ENCODE results near the gene ADARB2.
"Not testable (repeated sequence)": the region's sequence is repeated elsewhere in the genome, so short reads cannot be mapped to it uniquely, and the experiment has no call there.

ADARB2 gene

DNA sequence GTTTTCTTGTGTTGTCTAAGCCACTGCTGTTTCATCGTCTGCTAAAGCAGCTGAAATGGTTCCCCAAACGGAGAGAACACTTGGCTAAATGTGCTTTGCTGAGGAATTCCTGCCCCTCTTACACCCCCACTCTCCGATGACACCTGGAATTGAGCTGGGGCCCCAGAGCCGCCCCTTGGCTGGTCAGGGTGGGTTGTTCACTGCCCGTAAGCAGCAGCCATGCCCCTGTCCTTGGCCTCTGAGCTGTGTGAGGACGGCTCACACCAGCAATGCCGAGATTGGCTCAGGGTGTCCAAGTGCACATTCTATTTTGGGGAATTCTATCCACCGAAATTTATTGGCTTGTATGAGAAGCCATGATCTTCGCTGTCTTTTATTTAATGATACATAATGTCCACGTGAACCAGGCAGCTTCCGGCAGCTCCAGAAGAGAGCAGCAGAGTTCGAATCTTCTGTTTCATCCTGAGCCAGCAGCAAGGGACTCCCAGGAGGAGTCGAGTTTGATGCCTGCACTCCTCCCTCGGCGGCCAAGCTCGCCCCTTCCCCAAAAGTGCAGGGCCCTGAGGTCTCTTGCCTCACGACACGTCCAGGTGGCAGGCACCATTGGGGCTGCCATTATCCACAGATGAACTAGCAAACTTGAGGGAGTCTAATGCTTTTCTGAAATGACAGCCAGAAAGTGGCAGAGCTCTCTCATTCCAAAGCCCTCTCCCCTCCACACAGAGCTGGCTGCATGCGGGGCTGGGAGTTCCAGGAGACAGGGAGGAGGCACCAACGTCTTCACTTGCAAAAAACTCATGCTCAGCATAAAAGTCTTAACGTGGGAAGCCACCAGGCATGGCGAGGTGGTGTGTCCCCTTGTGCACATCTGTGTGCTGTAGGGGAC lies 567.1 kb downstream of the ADARB2 start:
- DNase-seq (ENCODE audit: low spot score), result no peak

DNA sequence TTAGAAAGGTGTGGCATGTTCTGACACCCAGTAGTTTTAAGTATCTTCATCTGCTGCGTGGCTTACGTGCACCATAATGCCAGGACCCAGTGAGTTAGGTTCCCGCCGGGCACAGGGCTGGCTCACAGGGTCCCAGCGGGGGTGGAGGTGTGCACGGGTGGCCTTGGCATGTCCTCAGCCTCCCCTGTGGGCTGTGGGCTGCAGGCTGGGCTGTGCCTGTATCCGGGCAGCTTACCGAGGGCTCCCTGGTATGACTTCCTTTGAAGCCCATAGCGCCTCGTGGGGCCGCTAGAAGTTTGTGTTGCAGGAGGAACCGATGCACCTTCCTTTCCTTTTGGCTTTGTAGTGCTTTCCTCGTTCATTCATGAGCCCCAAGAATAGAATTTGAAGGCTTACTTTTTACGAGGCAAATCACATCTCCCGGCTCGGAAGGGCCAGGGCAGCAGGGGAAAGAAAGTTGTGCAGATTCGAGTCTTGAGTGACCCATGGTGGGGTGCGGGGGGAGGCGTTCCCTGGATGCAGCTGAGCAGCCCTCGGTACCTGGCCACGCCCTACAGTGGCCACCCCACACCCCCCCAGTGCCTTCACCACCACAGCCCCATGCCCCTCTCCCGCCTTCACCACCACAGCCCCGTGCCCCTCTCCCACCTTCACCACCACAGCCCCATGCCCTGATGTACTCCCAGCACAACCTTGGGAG lies 568.0 kb downstream of the ADARB2 start:
- no peak for DNase-seq (ENCODE audit: low spot score)

GRCh38 chr10:1168763-1169162 lies 568.6 kb downstream of the ADARB2 start:
- DNase-seq (ENCODE audit: low spot score), result no peak

DNA sequence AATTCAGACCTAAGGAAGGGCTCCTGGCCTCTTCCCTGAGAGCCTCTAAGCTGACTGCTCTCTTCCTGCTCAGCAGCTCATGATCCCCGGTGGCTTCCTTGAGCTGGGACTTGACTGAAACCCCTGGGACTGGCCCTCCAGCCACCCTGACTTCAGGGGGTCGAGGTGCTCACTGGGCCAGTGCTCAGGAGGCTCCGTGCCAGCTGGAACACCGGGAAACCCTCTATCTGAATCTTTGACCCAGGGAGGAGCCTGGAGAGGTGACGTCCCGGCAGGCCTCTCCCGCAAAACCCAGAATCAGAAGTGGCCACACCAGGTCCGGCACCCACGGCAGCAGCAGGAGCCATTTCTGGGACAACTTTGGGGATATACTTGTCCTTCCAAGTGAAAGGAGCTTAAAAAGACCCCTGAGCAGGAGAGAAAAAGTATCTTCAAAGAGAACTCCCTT lies 570.5 kb downstream of the ADARB2 start:
- DNase-seq (ENCODE audit: low spot score), result no peak

DNA sequence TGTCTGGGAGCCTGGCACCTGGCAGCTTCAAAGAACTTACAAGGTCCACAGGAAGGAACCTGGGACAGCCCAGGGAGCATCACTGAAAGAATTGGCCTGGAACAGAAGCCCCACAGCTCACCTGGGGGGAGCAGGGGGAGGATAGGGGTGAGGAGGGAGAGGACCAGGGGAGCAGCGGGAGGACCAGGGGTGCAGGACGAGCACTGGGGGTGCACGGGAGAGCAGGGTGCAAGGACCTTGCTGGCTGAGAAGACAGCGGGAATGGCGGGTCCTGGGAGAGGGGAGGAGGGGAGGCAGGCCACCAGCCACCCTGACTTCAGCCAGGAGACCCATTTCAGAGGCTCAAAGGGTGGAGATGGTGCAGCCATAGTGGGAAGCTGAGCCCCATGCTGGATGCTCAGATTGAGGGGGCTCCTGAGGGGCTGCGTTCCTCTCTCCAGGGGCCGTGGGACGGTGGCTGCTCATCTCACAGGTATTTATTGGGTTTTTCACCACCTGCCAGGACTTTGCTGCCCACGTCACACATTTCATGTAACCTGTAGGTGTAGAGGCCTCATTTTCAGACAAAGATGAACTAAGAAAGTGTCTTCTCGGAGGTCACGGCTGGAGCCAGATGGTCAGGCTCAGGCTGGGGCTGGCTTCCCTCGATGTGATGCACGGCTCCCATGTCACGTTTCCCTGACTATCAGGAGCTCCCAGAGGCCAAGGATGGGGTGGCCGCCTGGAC lies 571.1 kb downstream of the ADARB2 start:
- no peak for DNase-seq (ENCODE audit: low spot score)

- no peak for DNase-seq (ENCODE audit: low spot score)
Observed at GRCh38 chr10:1163831-1164230, 573.5 kb downstream of the ADARB2 start.

- no peak for DNase-seq (ENCODE audit: low spot score)
Observed at GRCh38 chr10:1163204-1163660, 574.1 kb downstream of the ADARB2 start.

GRCh38 chr10:1162481-1163203 lies 574.7 kb downstream of the ADARB2 start:
- no peak for DNase-seq (ENCODE audit: low spot score)

DNA sequence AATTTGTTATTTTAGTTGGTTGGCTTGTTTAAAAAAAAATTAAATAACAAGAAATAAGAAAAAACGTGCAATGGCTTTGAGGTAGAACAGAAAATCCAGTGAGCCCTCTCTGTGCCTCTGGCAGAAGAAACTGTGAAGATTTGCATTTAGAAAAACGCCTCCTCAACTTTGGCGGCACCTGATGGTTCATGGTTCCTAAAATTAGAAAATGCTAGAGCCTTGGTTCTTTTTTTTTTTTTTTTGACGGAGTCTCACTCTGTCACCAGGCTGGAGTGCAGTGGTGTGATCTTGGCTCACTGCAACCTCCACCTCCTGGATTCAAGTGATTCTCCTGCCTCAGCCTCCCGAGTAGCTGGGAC lies 576.0 kb downstream of the ADARB2 start:
- DNase-seq (ENCODE audit: low spot score), result not testable (repeated sequence)

DNA sequence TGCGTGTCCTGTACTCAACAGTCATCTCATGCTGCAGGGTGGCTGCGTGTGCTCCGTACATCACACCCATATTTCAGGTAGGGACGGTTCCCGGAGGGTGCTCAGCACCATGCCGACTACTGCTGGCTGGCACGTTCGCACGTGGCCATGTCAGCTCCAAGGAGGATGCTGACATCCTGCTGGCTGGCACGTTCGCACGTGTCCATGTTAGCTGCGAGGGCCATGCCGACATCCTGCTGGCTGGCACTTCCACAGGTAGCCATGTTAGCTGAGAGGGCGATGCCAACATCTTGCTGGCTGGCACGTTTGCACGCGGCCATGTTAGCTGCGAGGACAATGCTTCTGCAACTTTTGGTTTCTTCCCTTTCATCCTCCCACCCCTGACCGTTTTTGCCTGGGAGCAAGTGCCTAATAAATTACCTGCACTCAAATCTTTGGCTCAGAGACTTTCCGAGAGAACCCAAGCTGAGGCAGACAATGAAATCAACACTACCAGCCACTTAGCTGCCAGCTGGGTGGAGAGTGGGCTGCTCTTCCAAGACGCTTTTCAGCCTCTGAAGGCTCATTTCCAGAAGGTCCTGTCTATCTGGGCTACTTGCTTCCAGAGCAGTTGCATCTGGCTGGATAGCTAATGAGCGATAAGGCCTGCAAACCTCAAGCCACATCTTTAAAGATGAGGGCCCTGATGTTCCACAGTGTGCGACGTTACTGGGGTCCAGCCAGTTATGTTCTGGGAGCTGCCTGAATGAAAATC lies 576.6 kb downstream of the ADARB2 start:
- DNase-seq (ENCODE audit: low spot score), result no peak

DNA sequence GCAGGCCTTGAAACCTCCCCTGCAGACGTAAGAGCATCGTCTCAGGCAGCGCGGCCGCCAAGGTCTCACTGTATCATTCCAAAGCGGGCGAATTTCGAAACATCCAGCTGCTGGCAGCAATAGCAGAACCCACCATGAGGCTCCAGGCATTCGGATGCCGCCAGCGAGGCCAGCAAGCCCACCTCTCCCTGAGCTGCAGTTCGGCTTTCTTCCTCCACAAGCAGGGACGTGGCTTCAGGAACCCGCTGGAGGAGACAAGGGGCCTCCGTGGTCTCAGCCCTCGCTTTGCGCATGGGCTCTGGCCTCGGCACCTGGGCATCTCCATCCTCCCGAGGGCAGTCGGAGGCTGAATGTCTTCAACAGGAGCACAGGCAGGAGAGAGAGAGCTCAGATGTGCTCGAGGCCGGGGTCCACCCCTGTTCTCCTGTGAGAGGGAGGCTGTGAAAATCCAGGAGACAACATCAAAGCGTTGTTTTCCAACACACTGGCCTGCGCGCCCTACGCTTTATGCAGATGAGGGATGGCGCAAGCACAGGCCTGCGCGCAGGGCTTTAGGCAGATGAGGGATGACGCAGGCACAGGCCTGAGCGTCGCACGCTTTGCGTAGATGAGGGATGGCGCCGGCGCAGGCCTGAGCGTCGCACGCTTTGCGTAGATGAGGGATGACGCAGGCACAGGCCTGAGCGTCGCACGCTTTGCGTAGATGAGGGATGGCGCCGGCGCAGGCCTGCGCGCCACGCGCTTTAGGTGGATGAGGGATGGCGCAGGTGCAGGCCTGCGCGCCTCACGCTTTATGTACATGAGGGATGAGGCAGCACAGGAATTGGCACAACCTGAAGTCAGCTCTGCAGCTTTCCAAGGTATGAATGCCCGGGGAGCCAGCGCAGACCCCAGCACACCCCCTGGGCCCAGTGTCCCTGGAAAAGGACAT lies 577.9 kb downstream of the ADARB2 start:
- DNase-seq (ENCODE audit: low spot score), result no peak

GRCh38 chr10:1158536-1158935 lies 578.8 kb downstream of the ADARB2 start:
- DNase-seq (ENCODE audit: low spot score), result not testable (repeated sequence)

DNA sequence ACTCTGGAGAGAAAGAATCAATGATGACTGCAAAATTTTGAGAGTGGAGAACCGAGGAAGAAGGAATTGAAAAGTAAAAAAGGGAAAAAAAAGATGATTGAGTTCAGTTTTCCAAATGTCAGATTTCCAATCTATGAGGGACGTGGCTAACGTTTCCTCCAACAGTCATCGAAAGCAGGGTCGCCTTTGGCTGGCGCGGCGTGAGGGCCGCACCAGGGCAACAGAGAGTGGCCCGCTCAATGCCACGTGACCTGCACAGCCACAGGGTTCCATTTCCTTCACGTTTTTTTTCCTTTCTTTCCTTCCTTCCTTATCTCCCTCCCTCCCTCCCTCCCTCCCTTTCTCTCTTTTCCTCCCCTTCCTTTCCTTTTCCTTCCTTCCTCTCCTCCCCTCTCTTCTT lies 579.3 kb downstream of the ADARB2 start:
- DNase-seq (ENCODE audit: low spot score), result no peak

- DNase-seq (ENCODE audit: low spot score), result no peak
Observed at GRCh38 chr10:1157615-1157933, 579.8 kb downstream of the ADARB2 start.

- DNase-seq (ENCODE audit: low spot score), result no peak
Observed at GRCh38 chr10:1156921-1157614, 580.3 kb downstream of the ADARB2 start.

GRCh38 chr10:1156616-1156886 lies 580.8 kb downstream of the ADARB2 start:
- DNase-seq (ENCODE audit: low spot score), result no peak

DNA sequence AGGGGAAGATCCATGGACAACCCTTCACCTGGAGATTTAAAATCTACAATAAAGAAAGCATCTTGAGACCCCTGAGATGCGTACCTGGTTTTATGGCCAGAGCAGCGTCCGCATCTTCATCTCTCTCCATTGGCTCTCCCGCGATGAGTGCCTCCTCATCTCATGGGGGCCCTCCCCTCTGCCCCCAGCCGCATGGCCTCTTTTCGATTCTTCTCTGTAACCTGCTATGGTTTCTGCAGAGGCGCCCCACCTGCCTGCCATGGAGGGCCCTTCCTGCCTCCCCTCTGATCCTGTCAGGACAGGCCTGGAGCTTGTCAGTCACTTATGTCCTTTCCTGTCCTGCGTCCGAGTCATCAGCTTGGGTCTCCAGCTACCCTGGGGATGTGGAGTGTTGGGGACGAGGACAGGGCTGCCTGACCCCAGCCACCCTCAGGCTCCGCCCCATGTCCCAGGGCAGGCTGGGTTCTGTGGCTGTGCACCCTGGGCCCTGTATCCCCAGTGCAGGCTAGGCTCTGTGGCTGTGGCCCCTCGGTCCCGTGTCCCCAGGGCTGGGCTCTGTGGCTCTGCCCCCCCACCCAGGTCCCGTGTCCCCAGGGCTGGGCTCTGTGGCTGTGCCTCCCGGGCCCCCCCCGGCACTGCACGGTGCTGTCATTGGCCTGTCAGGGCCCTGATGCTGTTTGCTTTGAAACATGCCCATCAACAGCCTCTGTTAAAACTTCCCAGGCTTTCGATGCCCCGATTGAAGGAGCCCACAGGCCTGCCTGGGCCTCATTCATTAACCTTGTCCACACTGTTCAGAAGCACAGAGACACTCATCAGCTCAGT lies 581.3 kb downstream of the ADARB2 start:
- no peak for DNase-seq (ENCODE audit: low spot score)

DNA sequence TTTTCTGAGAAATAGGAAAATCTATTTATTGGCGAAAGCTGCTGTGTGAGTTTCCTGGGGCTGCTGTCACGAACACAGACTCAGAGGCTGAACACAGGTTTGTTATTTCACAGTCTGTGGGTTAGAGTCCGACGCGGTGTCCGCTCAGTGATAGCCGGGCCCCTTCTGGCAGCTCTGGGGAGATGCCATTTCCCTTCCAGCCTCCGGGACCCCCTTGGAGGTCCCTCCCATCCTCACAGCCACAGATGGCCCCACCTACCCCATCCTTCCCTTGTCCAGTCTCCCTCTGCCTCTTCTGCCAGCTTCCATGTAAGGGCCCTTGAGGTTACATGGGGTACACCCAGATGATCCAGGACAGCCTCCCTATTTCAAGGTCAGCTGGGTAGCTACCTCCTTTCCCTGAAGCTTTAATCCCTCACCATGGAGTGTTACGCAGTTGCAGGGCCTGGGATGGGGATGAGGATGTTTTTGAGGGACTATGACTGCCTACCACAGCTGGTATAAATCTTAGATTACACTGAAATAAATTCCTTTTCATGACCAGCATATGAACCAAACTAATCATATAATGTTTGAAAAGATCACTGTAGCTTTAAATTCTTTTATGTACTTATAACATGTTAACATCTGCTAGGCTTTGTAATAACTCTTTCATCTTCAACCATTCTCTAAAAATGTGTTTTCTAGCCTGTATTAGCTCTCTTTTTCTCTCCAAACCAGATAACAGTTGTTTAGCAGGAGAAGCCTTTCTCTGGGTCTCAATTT lies 582.6 kb downstream of the ADARB2 start:
- no peak for DNase-seq (ENCODE audit: low spot score)

Measured in CD4-positive, alpha-beta T cell treated with Interleukin-15 for 4 hours (primary cell).